Mesenchymal stem cell (in vitro differentiated cells and primary cell): ENCODE measurements around the gene HMGB3.

Experiments
- DNase-seq: peaks from one replicate; pipeline ENCODE4 v3.0.0-alpha.2; 2013
- H2AFZ ChIP-seq: one replicate; pipeline ENCODE4 v1.6.1; 2013; ENCODE audit warnings: low read depth, mild to moderate bottlenecking, control low read depth, inconsistent platforms, low read length, moderate library complexity
- H2AK5ac ChIP-seq: 2 replicates; pipeline ENCODE4 v1.6.1; 2013; ENCODE audit warnings: low read length, moderate library complexity, mild to moderate bottlenecking, inconsistent platforms; ENCODE audit not compliant: severe bottlenecking
- H2BK120ac ChIP-seq: one replicate; pipeline ENCODE4 v1.6.1; 2013; ENCODE audit warnings: low read depth, mild to moderate bottlenecking, inconsistent platforms, low read length, moderate library complexity
- H2BK12ac ChIP-seq, 2 experiments: one replicate each; pipeline ENCODE4 v1.6.1; 2013; ENCODE audit warnings: inconsistent platforms in 2 of 2, low read length in 2 of 2, mild to moderate bottlenecking in 2 of 2, moderate library complexity in 2 of 2, control low read depth in 1 of 2
- H2BK15ac ChIP-seq: one replicate; pipeline ENCODE4 v1.6.1; 2013; ENCODE audit warnings: mild to moderate bottlenecking, low read depth, inconsistent platforms; ENCODE audit not compliant: poor library complexity, severe bottlenecking
- H2BK5ac ChIP-seq: 2 replicates; pipeline ENCODE4 v1.6.1; 2013; ENCODE audit warnings: low read depth, mild to moderate bottlenecking, low read length, control low read depth, inconsistent platforms; ENCODE audit not compliant: poor library complexity, severe bottlenecking
- H3K14ac ChIP-seq, 2 experiments: one replicate each; pipeline ENCODE4 v1.6.1; 2013; ENCODE audit warnings: inconsistent platforms in 2 of 2, low read length in 2 of 2, control low read depth in 1 of 2, mild to moderate bottlenecking in 1 of 2, moderate library complexity in 1 of 2
- H3K18ac ChIP-seq, 2 experiments: one replicate each; pipeline ENCODE4 v1.6.1; 2013; ENCODE audit warnings: inconsistent platforms in 2 of 2, low read length in 2 of 2, control low read depth in 1 of 2, low read depth in 1 of 2, mild to moderate bottlenecking in 1 of 2
- H3K23ac ChIP-seq, 2 experiments: one replicate each; pipeline ENCODE4 v1.6.1; 2013; ENCODE audit warnings: inconsistent platforms in 2 of 2, low read length in 2 of 2, mild to moderate bottlenecking in 2 of 2, moderate library complexity in 2 of 2, control low read depth in 1 of 2
- H3K27ac ChIP-seq: 2 replicates; pipeline ENCODE4 v1.5.1; 2013; ENCODE audit warnings: mild to moderate bottlenecking, moderate library complexity, low read length, control low read depth, inconsistent platforms; ENCODE audit not compliant: poor library complexity, severe bottlenecking
- H3K27me3 ChIP-seq, 2 experiments: 2 replicates each; pipeline versions ENCODE4 v1.6.1 to v1.7.0; 2013; ENCODE audit warnings: low read length in 2 of 2, mild to moderate bottlenecking in 2 of 2, moderate library complexity in 2 of 2, control low read depth in 1 of 2, inconsistent platforms in 1 of 2; ENCODE audit not compliant: control insufficient read depth in 1 of 2, insufficient read depth in 1 of 2
- H3K36me3 ChIP-seq, 2 experiments: 2 replicates each; pipeline versions ENCODE4 v1.6.1 to v1.7.0; 2013; ENCODE audit warnings: low read length in 2 of 2, control low read depth in 1 of 2, inconsistent platforms in 1 of 2, low read depth in 1 of 2, mild to moderate bottlenecking in 1 of 2; ENCODE audit not compliant: insufficient read depth in 2 of 2, control insufficient read depth in 1 of 2
- H3K4ac ChIP-seq, 2 experiments: one replicate each; pipeline ENCODE4 v1.6.1; 2013; ENCODE audit warnings: inconsistent platforms in 2 of 2, low read length in 2 of 2, mild to moderate bottlenecking in 2 of 2, moderate library complexity in 2 of 2, control low read depth in 1 of 2, low read depth in 1 of 2
- H3K4me1 ChIP-seq: 2 replicates; pipeline ENCODE4 v1.6.1; 2013; ENCODE audit warnings: low read depth, low read length, control low read depth; ENCODE audit not compliant: control insufficient read depth, insufficient read depth
- H3K4me2 ChIP-seq: 2 replicates; pipeline ENCODE4 v1.6.1; 2013; ENCODE audit warnings: low read length, mild to moderate bottlenecking, inconsistent platforms; ENCODE audit not compliant: poor library complexity, severe bottlenecking
- H3K4me3 ChIP-seq, 2 experiments: 2 replicates each; pipeline versions ENCODE4 v1.5.1 to v1.7.0; 2013; ENCODE audit warnings: low read length in 2 of 2, mild to moderate bottlenecking in 2 of 2, control low read depth in 1 of 2, low read depth in 1 of 2; ENCODE audit not compliant: insufficient read depth in 1 of 2
- H3K79me1 ChIP-seq: replicated peaks from 2 replicates; pipeline ENCODE4 v1.6.1; 2013; ENCODE audit warnings: mild to moderate bottlenecking, control low read depth, low read length, inconsistent platforms; ENCODE audit not compliant: poor library complexity, severe bottlenecking
- H3K9ac ChIP-seq: 2 replicates; pipeline ENCODE4 v1.7.0; 2013; ENCODE audit warnings: mild to moderate bottlenecking, low read length, moderate library complexity
- H3K9me3 ChIP-seq: 2 replicates; pipeline ENCODE4 v1.7.0; 2013; ENCODE audit warnings: mild to moderate bottlenecking, low read length; ENCODE audit not compliant: control insufficient read depth
- H4K8ac ChIP-seq: one replicate; pipeline ENCODE4 v1.6.1; 2013; ENCODE audit warnings: inconsistent platforms, mild to moderate bottlenecking, low read length, moderate library complexity
- H4K91ac ChIP-seq: one replicate; pipeline ENCODE4 v1.6.1; 2013; ENCODE audit warnings: mild to moderate bottlenecking, low read length, inconsistent platforms
- WGBS: methylation state at CpG from one replicate; pipeline ENCODE4 v1.1.7; 2013; ENCODE audit warnings: mixed read lengths; 5-methylcytosine and 5-hydroxymethylcytosine counted together

The HMGB3 gene

DNA sequence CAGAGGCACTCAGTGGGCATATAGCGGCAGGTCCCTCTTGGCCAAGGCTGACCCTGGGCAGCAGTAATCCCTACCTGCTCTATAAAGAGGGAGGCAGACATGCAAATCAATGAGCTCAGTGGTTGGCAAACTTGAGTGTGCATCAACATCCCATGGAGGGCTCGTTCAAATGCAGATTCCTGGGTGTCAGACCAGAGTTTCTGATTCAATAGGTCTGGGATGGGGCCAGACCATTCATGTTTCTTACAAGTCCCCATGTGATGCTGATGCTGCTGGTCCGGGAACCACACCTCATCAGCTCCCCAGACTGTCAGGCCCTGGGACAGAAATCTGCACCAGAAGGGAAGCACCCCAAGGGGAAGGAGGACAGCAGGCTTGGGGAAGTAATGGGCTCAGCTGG, 38.9 kb upstream of the HMGB3 start:
- no peak overlapping the region for H4K91ac ChIP-seq
- no peaks in the 10 kb centered on the region for H3K79me1 ChIP-seq
- H2BK15ac ChIP-seq: no peak overlapping the region
- no peak overlapping the region for H2BK120ac ChIP-seq
- H2BK5ac ChIP-seq: no peak overlapping the region
- no peak overlapping the region for H3K4me2 ChIP-seq
- peaks cover 2% of the 10 kb centered on the region for H3K9me3 ChIP-seq
- no peak overlapping the region for H3K18ac ChIP-seq
- H3K9ac ChIP-seq: no peak overlapping the region
- no peak overlapping the region for H3K14ac ChIP-seq
- H3K27me3 ChIP-seq: peaks cover 0 to 29% of the 10 kb centered on the region in 2 experiments
- WGBS: 73% methylated on average over 2 of the region's 3 CpGs
- DNase-seq: no peak
- H3K4me3 ChIP-seq: no peak overlapping the region
- no peak overlapping the region for H2BK12ac ChIP-seq
- H3K4me1 ChIP-seq: no peaks in the 10 kb centered on the region
- no peak overlapping the region for H2AK5ac ChIP-seq
- H2AFZ ChIP-seq: no peak overlapping the region
- H3K36me3 ChIP-seq: no peaks in the 10 kb centered on the region
- H3K4ac ChIP-seq: no peak overlapping the region
- no peak overlapping the region for H3K23ac ChIP-seq
- no peak overlapping the region for H4K8ac ChIP-seq
- H3K27ac ChIP-seq: no peak overlapping the region

DNA sequence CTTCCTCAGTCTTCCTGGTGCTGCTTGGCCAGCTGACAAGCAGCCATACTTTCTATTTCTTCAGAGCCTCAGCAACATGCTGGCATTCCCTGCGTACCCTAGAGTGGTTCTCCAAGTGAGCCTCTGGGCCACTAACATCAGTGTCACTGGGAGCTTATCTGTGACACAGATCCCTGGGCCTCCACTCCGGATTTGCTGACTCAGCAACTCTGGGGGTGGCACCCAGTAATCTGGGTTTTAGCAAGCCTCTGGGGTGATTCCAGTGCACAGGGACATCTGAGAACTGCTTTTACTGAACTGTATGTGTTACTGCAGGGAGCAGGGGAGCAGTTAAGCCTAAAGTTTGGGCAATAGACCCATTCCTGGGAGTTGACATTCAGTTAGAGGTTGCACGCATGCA, 28.2 kb upstream of the HMGB3 start:
- H2BK120ac ChIP-seq: no peak overlapping the region
- no peak overlapping the region for H3K4ac ChIP-seq
- no peaks in the 10 kb centered on the region for H3K36me3 ChIP-seq
- H3K4me1 ChIP-seq: no peaks in the 10 kb centered on the region
- no peak overlapping the region for H3K9ac ChIP-seq
- H2BK15ac ChIP-seq: no peak overlapping the region
- H3K27ac ChIP-seq: no peak overlapping the region
- no peak overlapping the region for H3K23ac ChIP-seq
- peaks cover 0 to 12% of the 10 kb centered on the region in 2 experiments for H3K27me3 ChIP-seq
- no peak for DNase-seq
- H2AK5ac ChIP-seq: no peak overlapping the region
- no peak overlapping the region for H3K4me3 ChIP-seq
- no peak overlapping the region for H2BK5ac ChIP-seq
- no peak overlapping the region for H4K91ac ChIP-seq
- no peak overlapping the region for H2BK12ac ChIP-seq
- H2AFZ ChIP-seq: no peak overlapping the region
- H3K79me1 ChIP-seq: no peaks in the 10 kb centered on the region
- H3K14ac ChIP-seq: no peak overlapping the region
- H3K18ac ChIP-seq: no peak overlapping the region
- H4K8ac ChIP-seq: no peak overlapping the region
- WGBS: 92% methylated on average over 1 of the region's 3 CpGs
- H3K4me2 ChIP-seq: no peak overlapping the region
- peaks cover 4% of the 10 kb centered on the region for H3K9me3 ChIP-seq

DNA sequence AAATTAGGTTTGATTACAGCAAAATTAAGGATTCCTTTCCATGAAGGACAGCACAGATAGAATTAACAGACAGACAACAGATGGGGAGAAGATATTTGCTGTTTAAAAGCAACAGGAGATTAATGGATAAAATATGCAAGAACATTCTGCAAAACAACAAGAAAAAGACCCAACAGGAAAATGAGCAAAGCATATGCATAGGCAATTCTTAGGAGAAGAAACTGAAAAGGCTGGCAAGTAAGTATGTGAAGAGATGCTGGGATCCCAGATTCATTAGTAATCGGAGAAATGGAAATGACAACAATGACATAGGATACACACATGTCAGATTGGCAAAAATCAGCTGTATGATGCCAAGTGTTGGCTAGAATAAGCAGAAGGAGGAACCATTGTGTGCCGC, 27.5 kb upstream of the HMGB3 start:
- Histone ChIP-seq H3K9ac (no peak overlapping the region), H3K9me3 (peaks cover 4% of the 10 kb centered on the region), H2AFZ (no peak overlapping the region), H2BK120ac (no peak overlapping the region), H3K27ac (no peak overlapping the region), H3K23ac (no peak overlapping the region), H2BK15ac (no peak overlapping the region), H3K36me3 (no peaks in the 10 kb centered on the region), H2AK5ac (no peak overlapping the region), H4K91ac (no peak overlapping the region), H3K4ac (no peak overlapping the region), H3K4me1 (no peaks in the 10 kb centered on the region), H2BK5ac (no peak overlapping the region), H2BK12ac (no peak overlapping the region), H3K14ac (no peak overlapping the region), H3K79me1 (no peaks in the 10 kb centered on the region), H3K27me3 (peaks cover 0 to 13% of the 10 kb centered on the region in 2 experiments), H3K4me3 (no peak overlapping the region), H3K4me2 (no peak overlapping the region), H3K18ac (no peak overlapping the region), H4K8ac (no peak overlapping the region)
- no peak for DNase-seq
- 91% methylated on average over 2 of the region's 2 CpGs for WGBS

DNA sequence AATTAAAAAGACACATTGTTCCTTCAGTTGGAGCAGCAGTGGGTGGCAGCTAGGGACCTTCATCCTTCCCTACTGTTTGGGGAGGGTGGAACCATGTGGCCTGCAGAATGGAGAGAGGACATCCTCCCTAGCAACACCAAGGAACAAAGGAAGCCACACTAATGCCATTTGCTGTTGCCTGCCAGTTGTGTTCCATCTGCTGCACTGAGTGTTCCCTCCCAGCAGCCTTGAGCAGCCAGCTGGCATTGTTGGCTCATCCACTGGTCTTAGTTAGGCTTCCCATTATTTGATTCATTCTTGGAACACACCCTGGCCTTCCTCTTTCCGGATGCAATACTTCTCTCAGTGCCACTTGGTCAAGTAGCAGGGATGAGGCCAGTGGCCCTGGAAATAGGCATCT, 25.0 kb upstream of the HMGB3 start:
- WGBS: 82% methylated on average over 1 of the region's 1 CpG
- Histone ChIP-seq H3K79me1 (no peaks in the 10 kb centered on the region), H3K36me3 (no peaks in the 10 kb centered on the region)

More for the DNA sequence above, 25.0 kb upstream of the HMGB3 start:
- Histone ChIP-seq H3K4me1 (no peaks in the 10 kb centered on the region), H2BK5ac (no peak overlapping the region), H2AK5ac (no peak overlapping the region), H3K18ac (no peak overlapping the region), H3K27ac (no peak overlapping the region), H3K9me3 (peaks cover 4% of the 10 kb centered on the region), H3K4me2 (no peak overlapping the region), H4K8ac (no peak overlapping the region), H3K9ac (no peak overlapping the region), H3K14ac (no peak overlapping the region), H3K4me3 (no peak overlapping the region), H2BK12ac (no peak overlapping the region), H2BK15ac (no peak overlapping the region), H2BK120ac (no peak overlapping the region), H3K4ac (no peak overlapping the region), H2AFZ (no peak overlapping the region), H3K27me3 (peaks cover 0 to 3% of the 10 kb centered on the region in 2 experiments), H3K23ac (no peak overlapping the region), H4K91ac (no peak overlapping the region)
- DNase-seq: no peak
